ENCODE data around the gene TIMM29. TPM values are rescaled to one million over a fixed set of nuclear protein-coding genes. Genes with fewer than 3 reads are reported as not detected.

The TIMM29 gene
- total RNA-seq, 1 donor, result 44.4 TPM

- DNase-seq (ENCODE audit: low read depth in 2 of 3, low spot score in 2 of 3), result no peak
Observed at GRCh38 chr19:10977742-10978092, 49.1 kb downstream of the TIMM29 start.

Other genes with a start within 250 kb of the TIMM29 start
- gene QTRT1, start 227.4 kb upstream of the TIMM29 start, total RNA-seq, result 58.4 TPM
- 174 TPM for gene DNM2, start 210.7 kb upstream of the TIMM29 start, total RNA-seq
- 63.6 TPM for gene TMED1, start 92.6 kb upstream of the TIMM29 start, total RNA-seq
- 31.0 TPM for gene C19orf38, start 80.4 kb upstream of the TIMM29 start, total RNA-seq
- gene CARM1, start 57.3 kb upstream of the TIMM29 start, total RNA-seq, result 39.3 TPM
- gene YIPF2, start 172 bp upstream of the TIMM29 start, total RNA-seq, result 111 TPM
- 135 TPM for gene SMARCA4, start 32.2 kb downstream of the TIMM29 start, total RNA-seq
- 157 TPM for gene LDLR, start 160.7 kb downstream of the TIMM29 start, total RNA-seq
- gene SPC24, start 227.0 kb downstream of the TIMM29 start, total RNA-seq, result 6.7 TPM